PC-9 (cell line): ENCODE measurements around the gene BDH1.

Experiments
- CTCF ChIP-seq: fragments of 200-600 bp; sonication (generic); conservative IDR thresholded peaks from 2 replicates; pipeline ENCODE4 v1.6.1; 2017; ENCODE audit warnings: mixed run types, antibody characterized with exemption, mild to moderate bottlenecking, moderate library complexity
- EZH2 ChIP-seq: fragments of 200-600 bp; sonication (generic); IDR thresholded peaks from 2 replicates; pipeline ENCODE4 v1.8.0; 2017; ENCODE audit warnings: antibody characterized with exemption, low read depth

GRCh38 chr3:197512691-197513571 is 42.8 kb downstream of the BDH1 start:
- TF ChIP-seq CTCF (no peak), EZH2 (no peak)
